Transverse colon (tissue), 4 donors: ENCODE results near the gene TRIM45.

Experiments used
- EP300 ChIP-seq: sonication (generic); formaldehyde crosslinking; IDR thresholded peaks from one replicate; pipeline ENCODE4 v1.6.1; 2017; ENCODE audit warnings: antibody characterized with exemption, low read depth
- POLR2A ChIP-seq: fragments of 450-650 bp; IDR thresholded peaks from one replicate; pipeline ENCODE4 v1.6.1; 2016; ENCODE audit warnings: antibody characterized with exemption, mild to moderate bottlenecking, moderate library complexity
- POLR2AphosphoS5 ChIP-seq, 3 donors: sonication (generic); formaldehyde crosslinking; IDR thresholded peaks; one replicate each; pipeline ENCODE4 v1.6.1; 2016; ENCODE audit warnings: antibody characterized with exemption in 3 of 3
- TF ChIP-seq, protein P1 (sequence below), 5 experiments: fragments of 200-600 bp in 3 of 5; fragments of 450-650 bp in 2 of 5; sonication (generic) in 3 of 5; IDR thresholded peaks; 1 replicate in 2 of 5; 2 replicates in 3 of 5; pipeline ENCODE4 v1.5.1; 2016 to 2017; ENCODE audit warnings: antibody characterized with exemption in 5 of 5, inconsistent platforms in 3 of 5, mild to moderate bottlenecking in 2 of 5, moderate library complexity in 1 of 5

DNA sequence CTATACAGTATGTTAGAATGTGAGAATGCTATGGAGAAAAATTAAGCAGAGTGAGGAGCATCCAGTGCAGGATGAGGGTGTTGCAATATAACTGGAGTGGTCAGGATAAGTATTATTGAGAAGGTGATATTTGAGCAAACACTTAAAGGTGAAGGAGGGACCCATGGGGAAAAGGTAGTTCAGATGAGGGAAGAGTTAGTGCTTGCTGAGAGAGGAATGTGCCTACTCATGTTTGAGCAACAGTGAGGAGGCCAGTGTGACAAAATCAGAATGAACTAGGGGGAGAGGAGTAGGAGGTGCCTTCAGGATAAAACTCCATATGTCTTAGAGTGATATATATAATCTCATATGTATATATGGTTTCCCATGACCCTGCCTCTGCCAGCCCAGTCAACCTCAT, 6.2 kb upstream of the TRIM45 start:
- TF ChIP-seq, protein P1, sequence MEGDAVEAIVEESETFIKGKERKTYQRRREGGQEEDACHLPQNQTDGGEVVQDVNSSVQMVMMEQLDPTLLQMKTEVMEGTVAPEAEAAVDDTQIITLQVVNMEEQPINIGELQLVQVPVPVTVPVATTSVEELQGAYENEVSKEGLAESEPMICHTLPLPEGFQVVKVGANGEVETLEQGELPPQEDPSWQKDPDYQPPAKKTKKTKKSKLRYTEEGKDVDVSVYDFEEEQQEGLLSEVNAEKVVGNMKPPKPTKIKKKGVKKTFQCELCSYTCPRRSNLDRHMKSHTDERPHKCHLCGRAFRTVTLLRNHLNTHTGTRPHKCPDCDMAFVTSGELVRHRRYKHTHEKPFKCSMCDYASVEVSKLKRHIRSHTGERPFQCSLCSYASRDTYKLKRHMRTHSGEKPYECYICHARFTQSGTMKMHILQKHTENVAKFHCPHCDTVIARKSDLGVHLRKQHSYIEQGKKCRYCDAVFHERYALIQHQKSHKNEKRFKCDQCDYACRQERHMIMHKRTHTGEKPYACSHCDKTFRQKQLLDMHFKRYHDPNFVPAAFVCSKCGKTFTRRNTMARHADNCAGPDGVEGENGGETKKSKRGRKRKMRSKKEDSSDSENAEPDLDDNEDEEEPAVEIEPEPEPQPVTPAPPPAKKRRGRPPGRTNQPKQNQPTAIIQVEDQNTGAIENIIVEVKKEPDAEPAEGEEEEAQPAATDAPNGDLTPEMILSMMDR (IDR thresholded peaks at IDR 0.05), result no peak
- TF ChIP-seq EP300 (no peak), POLR2A (no peak), POLR2AphosphoS5 (IDR thresholded peaks at IDR 0.05) (no peak)
